AG04449 (cell line): Measurements from ENCODE around the gene DOP1B.

ENCODE experiments used
- CTCF ChIA-PET: fragments of 350-600 bp; formaldehyde crosslinking; extraction: SDS; loops from one replicate; lab custom pipeline; 2021; ENCODE audit warnings: antibody characterized with exemption; lab: Yijun Ruan, JAX
- POLR2A ChIA-PET: fragments of 400-600, 350-600 bp; formaldehyde crosslinking; extraction: SDS; loops from one replicate; lab custom pipeline; 2020; ENCODE audit warnings: antibody characterized with exemption, inconsistent platforms; lab: Yijun Ruan, JAX
- DNase-seq: peaks from one replicate; pipeline ENCODE4 v3.0.0-alpha.2; 2010; ENCODE audit warnings: low read depth, low spot score
- H3K4me3 ChIP-seq: 2 replicates; pipeline ENCODE4 v1.5.1; 2011; ENCODE audit warnings: low read depth, mild to moderate bottlenecking, control low read depth, low read length
- TF ChIP-seq, protein P1 (sequence below): IDR thresholded peaks from one replicate; pipeline ENCODE4 v1.5.1; 2011; ENCODE audit warnings: mild to moderate bottlenecking, moderate library complexity, low read length, control low read depth, inconsistent platforms; ENCODE audit not compliant: insufficient read depth; ENCODE audit errors: missing control alignments

DOP1B gene

GRCh38 chr21:36185523-36185922, 28.9 kb downstream of the DOP1B start:
- H3K4me3 ChIP-seq = no peak overlapping the region
- ChIA-PET CTCF (no interaction called here), POLR2A (no interaction called here)
- TF ChIP-seq, protein P1, sequence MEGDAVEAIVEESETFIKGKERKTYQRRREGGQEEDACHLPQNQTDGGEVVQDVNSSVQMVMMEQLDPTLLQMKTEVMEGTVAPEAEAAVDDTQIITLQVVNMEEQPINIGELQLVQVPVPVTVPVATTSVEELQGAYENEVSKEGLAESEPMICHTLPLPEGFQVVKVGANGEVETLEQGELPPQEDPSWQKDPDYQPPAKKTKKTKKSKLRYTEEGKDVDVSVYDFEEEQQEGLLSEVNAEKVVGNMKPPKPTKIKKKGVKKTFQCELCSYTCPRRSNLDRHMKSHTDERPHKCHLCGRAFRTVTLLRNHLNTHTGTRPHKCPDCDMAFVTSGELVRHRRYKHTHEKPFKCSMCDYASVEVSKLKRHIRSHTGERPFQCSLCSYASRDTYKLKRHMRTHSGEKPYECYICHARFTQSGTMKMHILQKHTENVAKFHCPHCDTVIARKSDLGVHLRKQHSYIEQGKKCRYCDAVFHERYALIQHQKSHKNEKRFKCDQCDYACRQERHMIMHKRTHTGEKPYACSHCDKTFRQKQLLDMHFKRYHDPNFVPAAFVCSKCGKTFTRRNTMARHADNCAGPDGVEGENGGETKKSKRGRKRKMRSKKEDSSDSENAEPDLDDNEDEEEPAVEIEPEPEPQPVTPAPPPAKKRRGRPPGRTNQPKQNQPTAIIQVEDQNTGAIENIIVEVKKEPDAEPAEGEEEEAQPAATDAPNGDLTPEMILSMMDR = no peak
- no peak for DNase-seq

DNA sequence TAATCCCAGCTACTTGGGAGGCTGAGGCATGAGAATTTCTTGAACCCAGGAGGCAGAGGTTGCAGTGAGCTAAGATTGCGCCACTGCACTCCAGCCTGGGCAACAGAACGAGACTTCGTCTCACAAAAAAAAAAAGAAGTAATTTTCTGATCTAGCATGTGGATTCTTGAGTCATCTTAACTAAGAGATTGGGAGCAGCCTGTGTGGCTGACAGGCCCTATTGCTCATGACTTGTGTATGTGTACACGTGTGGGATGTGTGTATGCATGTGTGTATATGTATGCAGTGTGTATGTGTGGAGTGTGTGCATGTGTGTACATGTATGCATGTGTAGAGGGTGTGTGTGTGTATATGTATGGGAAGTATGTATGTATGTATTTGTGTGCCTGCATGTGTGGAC, 29.5 kb downstream of the DOP1B start:
- DNase-seq = no peak
- ChIA-PET POLR2A (no interaction called here), CTCF (no interaction called here)

GRCh38 chr21:36186506-36187399, 30.1 kb downstream of the DOP1B start:
- DNase-seq = no peak
- ChIA-PET CTCF (interaction anchor here (1.6 kb wide), 1 partner anchor 23 kb away, joined by 4 read pairs; no protein-coding TSS in a partner anchor), POLR2A (no interaction called here)
- H3K4me3 ChIP-seq = no peak overlapping the region
- TF ChIP-seq, protein P1 = no peak

More for the DNA sequence above, 29.5 kb downstream of the DOP1B start:
- TF ChIP-seq, protein P1 = no peak
- H3K4me3 ChIP-seq = no peak overlapping the region

- ChIA-PET POLR2A (no interaction called here), CTCF (interaction anchor here (1.6 to 1.8 kb wide), 2 partner anchors 22 to 46 kb away, joined by 4 to 5 read pairs; no protein-coding TSS in a partner anchor)
- no peak overlapping the region for H3K4me3 ChIP-seq
- TF ChIP-seq, protein P1 = no peak
- no peak for DNase-seq
Measured at GRCh38 chr21:36188081-36188681, 31.6 kb downstream of the DOP1B start.

DNA sequence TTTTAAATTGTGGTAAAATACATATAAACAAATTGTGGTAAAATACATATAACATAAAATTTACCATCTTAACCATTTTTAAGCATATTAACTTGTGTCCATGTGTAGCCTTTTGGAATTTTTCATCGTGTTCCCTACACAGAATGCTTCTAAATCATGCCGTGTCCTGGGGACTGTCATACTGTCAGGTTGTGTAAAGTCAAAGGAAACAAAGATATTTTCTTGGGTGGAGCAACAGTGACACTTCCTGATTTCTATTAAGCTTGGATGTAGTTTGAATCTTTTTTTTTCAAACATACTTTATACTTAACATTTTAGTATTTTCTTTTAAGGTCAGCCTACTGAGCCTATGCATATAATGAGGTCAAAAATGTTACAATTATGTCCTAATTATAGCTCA, 32.3 kb downstream of the DOP1B start:
- DNase-seq = no peak
- POLR2A ChIA-PET = interaction anchor here (0.6 kb wide), 1 partner anchor 19 kb away, joined by 6 read pairs; no protein-coding TSS in a partner anchor
- TF ChIP-seq, protein P1 = no peak
- H3K4me3 ChIP-seq = no peak overlapping the region
- CTCF ChIA-PET = interaction anchor here (1.8 kb wide), 1 partner anchor 47 kb away, joined by 5 read pairs; no protein-coding TSS in a partner anchor

DNA sequence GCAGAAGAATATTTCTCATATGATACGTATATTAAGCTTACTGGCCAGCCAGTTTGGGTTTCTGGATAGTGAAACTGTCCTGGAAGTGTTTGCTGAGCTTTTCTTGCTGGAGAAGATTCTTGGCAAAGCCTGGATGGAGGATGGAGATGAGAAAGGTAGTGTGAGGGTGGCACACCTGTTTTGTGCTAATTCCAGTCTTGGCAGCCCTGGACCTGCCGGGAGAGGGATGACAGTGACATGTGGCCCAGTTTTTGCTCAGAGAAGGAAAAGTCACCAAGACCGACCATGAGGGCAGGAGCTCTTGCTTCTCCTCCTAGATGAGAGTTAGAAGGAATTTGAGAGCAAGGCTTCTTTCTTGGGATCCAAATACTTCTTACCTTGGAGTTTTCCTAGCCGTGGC, 34.1 kb downstream of the DOP1B start:
- TF ChIP-seq, protein P1 = no peak
- ChIA-PET CTCF (interaction anchor here (1.0 kb wide), 1 partner anchor 67 kb away, joined by 4 read pairs; no protein-coding TSS in a partner anchor), POLR2A (no interaction called here)
- DNase-seq = no peak
- no peak overlapping the region for H3K4me3 ChIP-seq
